VCaP (cell line): ENCODE measurements around the gene TMEM94.
"Not testable (repeated sequence)": the region's sequence is repeated elsewhere in the genome, so short reads cannot be mapped to it uniquely, and the experiment has no call there.

Experiments
- H3K27ac ChIP-seq: fragments of 450-650 bp; 2 replicates; pipeline ENCODE4 v1.5.1; 2017
- TF ChIP-seq, protein P1 (sequence below): fragments of 450-650 bp; conservative IDR thresholded peaks from 2 replicates; pipeline ENCODE4 v1.5.1; 2017; ENCODE audit warnings: mild to moderate bottlenecking, moderate library complexity

TMEM94 gene

DNA sequence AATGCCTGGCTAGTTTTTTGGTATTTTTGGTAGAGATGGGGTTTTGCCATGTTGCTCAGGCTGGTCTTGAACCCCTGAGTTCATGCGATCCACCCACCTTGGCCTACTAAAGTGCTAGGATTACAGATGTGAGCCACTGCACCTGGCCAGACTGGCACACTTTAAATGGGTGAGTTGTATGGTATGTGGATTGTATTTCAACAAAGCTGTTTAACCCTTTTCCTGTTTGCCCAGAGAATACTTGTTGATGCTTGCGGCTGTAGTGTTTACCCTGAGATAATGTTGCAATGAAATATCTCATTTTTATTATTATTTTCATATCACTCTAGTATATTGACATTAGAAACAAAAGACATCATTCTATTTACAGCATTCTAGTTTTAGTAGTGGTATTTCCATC is 17.1 kb upstream of the TMEM94 start:
- TF ChIP-seq, protein P1, sequence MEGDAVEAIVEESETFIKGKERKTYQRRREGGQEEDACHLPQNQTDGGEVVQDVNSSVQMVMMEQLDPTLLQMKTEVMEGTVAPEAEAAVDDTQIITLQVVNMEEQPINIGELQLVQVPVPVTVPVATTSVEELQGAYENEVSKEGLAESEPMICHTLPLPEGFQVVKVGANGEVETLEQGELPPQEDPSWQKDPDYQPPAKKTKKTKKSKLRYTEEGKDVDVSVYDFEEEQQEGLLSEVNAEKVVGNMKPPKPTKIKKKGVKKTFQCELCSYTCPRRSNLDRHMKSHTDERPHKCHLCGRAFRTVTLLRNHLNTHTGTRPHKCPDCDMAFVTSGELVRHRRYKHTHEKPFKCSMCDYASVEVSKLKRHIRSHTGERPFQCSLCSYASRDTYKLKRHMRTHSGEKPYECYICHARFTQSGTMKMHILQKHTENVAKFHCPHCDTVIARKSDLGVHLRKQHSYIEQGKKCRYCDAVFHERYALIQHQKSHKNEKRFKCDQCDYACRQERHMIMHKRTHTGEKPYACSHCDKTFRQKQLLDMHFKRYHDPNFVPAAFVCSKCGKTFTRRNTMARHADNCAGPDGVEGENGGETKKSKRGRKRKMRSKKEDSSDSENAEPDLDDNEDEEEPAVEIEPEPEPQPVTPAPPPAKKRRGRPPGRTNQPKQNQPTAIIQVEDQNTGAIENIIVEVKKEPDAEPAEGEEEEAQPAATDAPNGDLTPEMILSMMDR = no peak
- H3K27ac ChIP-seq = no peak overlapping the region

- TF ChIP-seq, protein P1 = no peak
- H3K27ac ChIP-seq = no peak overlapping the region
Measured at GRCh38 chr17:75440738-75441448, 15.5 kb upstream of the TMEM94 start.

- H3K27ac ChIP-seq = no peak overlapping the region
- TF ChIP-seq, protein P1 = no peak
Measured at GRCh38 chr17:75442168-75443103, 14.0 kb upstream of the TMEM94 start.

DNA sequence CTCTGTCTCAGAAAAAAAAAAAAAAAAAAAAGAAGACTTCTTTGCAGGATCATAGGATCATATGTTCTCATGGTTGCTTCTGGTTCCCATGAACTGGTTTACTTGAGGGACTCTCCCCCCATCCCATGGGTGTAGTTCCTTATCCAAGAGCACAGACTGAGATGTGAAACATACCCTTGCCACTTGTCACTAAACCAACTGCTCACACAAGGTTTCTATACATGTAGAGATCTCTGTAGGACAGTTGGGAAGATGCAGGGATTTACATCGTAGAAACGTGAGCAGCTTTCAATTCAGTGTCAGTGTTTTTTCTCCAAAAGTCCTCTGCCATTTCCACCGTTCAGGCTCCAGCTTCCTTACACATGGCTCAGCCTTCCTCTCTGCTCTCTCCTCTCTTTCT is 11.1 kb upstream of the TMEM94 start:
- TF ChIP-seq, protein P1 = no peak
- no peak overlapping the region for H3K27ac ChIP-seq

GRCh38 chr17:75445896-75446295 is 10.5 kb upstream of the TMEM94 start:
- not testable (repeated sequence) for H3K27ac ChIP-seq

DNA sequence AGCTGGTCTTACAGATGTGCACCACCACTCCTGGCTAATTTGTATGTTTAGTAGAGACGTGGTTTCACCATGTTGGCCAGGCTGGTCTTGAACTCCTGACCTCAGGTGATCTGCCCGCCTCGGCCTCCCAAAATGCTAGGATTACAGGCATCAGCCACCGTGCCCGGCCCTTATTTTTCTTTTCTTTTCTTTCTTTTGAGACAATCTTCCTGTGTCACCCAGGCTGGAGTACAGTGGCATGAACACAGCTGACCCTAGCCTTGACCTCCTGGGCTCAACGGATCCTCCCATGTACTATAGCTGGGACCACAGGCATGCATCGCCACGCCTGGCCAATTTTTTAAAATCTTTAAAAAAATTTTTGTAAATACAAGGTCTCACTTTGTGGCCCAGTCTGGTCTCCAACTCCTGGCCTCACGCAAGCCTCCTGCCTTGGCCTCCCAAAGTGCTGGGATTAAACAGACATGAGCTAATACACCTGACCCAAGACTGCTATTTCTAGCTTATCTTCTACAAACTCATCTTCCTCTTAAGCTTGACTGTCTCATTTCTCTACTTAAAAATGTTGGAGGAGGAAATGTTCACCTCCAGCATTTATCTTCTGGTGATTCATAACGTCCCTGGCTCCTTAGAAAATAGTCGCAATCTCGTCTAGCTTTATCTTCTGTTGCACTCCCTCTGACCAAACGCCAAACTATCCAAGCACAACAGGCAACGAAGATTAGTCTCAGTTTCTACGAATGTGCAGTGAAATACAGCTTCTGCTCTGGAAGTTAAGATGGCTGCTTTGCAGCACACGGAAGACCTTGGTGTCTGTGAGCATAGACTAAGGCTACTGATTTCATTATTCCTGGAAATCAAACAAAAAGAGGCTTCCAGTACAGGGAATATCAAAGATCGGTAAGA is 8.2 kb upstream of the TMEM94 start:
- H3K27ac ChIP-seq = no peak overlapping the region
- TF ChIP-seq, protein P1 = no peak

- TF ChIP-seq, protein P1 = no peak
- H3K27ac ChIP-seq = no peak overlapping the region
Measured at GRCh38 chr17:75450270-75450669, 6.2 kb upstream of the TMEM94 start.
